IMR-90 (cell line): ENCODE data around the gene GCH1.

ENCODE experiments used
- MAFK ChIP-seq: IDR thresholded peaks from 2 replicates; pipeline ENCODE4 v1.6.1; 2012; ENCODE audit warnings: low read depth, low read length, improper control_type of control experiment
- MAZ ChIP-seq: IDR thresholded peaks from 2 replicates; pipeline ENCODE4 v1.6.1; 2012; ENCODE audit warnings: low read depth, mild to moderate bottlenecking, low read length, improper control_type of control experiment, moderate library complexity, borderline replicate concordance
- POLR2A ChIP-seq: IDR thresholded peaks from 2 replicates; pipeline ENCODE4 v1.6.1; 2012; ENCODE audit warnings: mild to moderate bottlenecking, low read depth, low read length
- RAD21 ChIP-seq: IDR thresholded peaks from 2 replicates; pipeline ENCODE4 v1.6.1; 2012; ENCODE audit warnings: low read length, improper control_type of control experiment
- RCOR1 ChIP-seq: IDR thresholded peaks from 2 replicates; pipeline ENCODE4 v1.6.1; 2012; ENCODE audit warnings: mild to moderate bottlenecking, low read length, improper control_type of control experiment; ENCODE audit not compliant: insufficient replicate concordance
- RFX5 ChIP-seq: IDR thresholded peaks from 2 replicates; pipeline ENCODE4 v1.8.0; 2012; ENCODE audit warnings: low read depth, mild to moderate bottlenecking, low read length, moderate library complexity
- SMC3 ChIP-seq: fragments of 150-350 bp; IDR thresholded peaks from 2 replicates; pipeline ENCODE4 v1.6.1; 2016; ENCODE audit warnings: low read depth, mild to moderate bottlenecking, antibody characterized with exemption, low read length, moderate library complexity
- TF ChIP-seq, protein P1 (sequence below): conservative IDR thresholded peaks from 2 replicates; pipeline ENCODE4 v1.5.1; 2012; ENCODE audit warnings: mild to moderate bottlenecking, low read depth, low read length, improper control_type of control experiment
- TF ChIP-seq, protein P2 (sequence below): fragments of 150-350 bp; IDR thresholded peaks from 2 replicates; pipeline ENCODE4 v1.6.1; 2016; ENCODE audit warnings: low read depth, mild to moderate bottlenecking, low read length, moderate library complexity, borderline replicate concordance

DNA sequence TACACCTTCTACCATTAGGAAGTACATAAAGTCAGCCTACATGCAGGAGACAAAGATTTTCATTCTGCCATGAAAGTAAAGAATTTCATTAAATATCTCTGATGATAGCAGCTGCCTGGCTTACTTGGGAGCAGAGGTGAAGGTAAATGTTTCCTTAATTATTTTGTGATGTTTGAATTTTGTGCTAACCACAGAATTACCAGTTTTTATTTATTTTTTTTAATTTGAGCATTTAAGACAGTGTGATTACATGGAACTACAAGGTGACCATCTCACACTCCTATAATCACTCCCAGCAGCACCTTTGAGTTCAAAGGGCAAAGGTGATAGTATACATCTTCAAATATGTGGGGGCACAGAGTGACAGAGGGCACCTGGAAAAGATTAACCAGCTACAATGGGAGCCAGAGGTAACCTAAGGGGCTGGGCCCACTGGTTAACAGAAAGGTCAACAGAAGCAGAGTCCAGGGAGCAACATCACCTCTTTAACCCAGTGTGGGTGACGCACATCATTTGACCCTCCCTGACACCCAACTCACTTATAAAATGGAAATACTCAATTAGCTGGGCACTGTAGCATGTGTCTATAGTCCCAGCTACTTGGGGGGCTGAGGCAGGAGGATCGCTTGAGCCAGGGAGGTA lies 65.0 kb downstream of the GCH1 start:
- TF ChIP-seq, protein P1, sequence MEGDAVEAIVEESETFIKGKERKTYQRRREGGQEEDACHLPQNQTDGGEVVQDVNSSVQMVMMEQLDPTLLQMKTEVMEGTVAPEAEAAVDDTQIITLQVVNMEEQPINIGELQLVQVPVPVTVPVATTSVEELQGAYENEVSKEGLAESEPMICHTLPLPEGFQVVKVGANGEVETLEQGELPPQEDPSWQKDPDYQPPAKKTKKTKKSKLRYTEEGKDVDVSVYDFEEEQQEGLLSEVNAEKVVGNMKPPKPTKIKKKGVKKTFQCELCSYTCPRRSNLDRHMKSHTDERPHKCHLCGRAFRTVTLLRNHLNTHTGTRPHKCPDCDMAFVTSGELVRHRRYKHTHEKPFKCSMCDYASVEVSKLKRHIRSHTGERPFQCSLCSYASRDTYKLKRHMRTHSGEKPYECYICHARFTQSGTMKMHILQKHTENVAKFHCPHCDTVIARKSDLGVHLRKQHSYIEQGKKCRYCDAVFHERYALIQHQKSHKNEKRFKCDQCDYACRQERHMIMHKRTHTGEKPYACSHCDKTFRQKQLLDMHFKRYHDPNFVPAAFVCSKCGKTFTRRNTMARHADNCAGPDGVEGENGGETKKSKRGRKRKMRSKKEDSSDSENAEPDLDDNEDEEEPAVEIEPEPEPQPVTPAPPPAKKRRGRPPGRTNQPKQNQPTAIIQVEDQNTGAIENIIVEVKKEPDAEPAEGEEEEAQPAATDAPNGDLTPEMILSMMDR, result no peak
- TF ChIP-seq POLR2A (no peak), MAFK (no peak), RFX5 (no peak), MAZ (no peak), SMC3 (no peak), RAD21 (no peak), RCOR1 (no peak)
- TF ChIP-seq, protein P2, sequence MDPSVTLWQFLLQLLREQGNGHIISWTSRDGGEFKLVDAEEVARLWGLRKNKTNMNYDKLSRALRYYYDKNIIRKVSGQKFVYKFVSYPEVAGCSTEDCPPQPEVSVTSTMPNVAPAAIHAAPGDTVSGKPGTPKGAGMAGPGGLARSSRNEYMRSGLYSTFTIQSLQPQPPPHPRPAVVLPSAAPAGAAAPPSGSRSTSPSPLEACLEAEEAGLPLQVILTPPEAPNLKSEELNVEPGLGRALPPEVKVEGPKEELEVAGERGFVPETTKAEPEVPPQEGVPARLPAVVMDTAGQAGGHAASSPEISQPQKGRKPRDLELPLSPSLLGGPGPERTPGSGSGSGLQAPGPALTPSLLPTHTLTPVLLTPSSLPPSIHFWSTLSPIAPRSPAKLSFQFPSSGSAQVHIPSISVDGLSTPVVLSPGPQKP, result no peak
